ENCODE data around the gene PTPN13.

DNA sequence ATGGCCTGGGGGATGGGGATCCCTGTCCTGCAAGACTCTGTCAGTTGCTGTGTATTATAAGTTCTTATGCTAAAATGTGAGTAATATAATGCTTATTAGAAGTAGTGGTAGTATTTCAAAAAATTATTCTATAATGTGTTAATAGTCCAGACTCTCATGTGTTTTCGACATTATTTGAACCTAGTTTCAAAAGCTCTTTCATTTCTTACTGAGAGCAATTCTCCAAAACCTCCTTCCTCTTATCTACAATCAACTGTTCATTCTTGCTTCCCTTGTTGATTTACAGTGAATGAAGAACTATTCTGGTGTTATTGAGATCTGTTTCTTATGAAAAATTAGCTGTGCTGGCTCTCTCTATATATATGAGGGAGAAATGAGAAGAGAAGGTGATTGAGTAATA lies 32.9 kb upstream of the PTPN13 start:
- TF ChIP-seq TAF1 (IDR thresholded peaks at IDR 0.05; ENCODE audit: borderline replicate concordance, insufficient read depth, low read length) (no peak), POLR2AphosphoS5 (IDR thresholded peaks at IDR 0.05; ENCODE audit: low read depth, low read length) (no peak)
- TF ChIP-seq, protein P1, sequence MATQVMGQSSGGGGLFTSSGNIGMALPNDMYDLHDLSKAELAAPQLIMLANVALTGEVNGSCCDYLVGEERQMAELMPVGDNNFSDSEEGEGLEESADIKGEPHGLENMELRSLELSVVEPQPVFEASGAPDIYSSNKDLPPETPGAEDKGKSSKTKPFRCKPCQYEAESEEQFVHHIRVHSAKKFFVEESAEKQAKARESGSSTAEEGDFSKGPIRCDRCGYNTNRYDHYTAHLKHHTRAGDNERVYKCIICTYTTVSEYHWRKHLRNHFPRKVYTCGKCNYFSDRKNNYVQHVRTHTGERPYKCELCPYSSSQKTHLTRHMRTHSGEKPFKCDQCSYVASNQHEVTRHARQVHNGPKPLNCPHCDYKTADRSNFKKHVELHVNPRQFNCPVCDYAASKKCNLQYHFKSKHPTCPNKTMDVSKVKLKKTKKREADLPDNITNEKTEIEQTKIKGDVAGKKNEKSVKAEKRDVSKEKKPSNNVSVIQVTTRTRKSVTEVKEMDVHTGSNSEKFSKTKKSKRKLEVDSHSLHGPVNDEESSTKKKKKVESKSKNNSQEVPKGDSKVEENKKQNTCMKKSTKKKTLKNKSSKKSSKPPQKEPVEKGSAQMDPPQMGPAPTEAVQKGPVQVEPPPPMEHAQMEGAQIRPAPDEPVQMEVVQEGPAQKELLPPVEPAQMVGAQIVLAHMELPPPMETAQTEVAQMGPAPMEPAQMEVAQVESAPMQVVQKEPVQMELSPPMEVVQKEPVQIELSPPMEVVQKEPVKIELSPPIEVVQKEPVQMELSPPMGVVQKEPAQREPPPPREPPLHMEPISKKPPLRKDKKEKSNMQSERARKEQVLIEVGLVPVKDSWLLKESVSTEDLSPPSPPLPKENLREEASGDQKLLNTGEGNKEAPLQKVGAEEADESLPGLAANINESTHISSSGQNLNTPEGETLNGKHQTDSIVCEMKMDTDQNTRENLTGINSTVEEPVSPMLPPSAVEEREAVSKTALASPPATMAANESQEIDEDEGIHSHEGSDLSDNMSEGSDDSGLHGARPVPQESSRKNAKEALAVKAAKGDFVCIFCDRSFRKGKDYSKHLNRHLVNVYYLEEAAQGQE (IDR thresholded peaks at IDR 0.05; ENCODE audit: insufficient read depth in 1 of 2, low read depth in 2 of 2, low read length in 2 of 2): no peak
